CD4-positive, CD25-positive, alpha-beta regulatory T cell (primary cell): Measurements from ENCODE around the gene ZDHHC14. TPM values are rescaled to one million over a fixed set of nuclear protein-coding genes. Genes with fewer than 3 reads are reported as not detected.

Experiments used
- ATAC-seq, 2 donors: fragments of 150-1000 bp; cut with Tn5 transposase; one replicate each; pipeline ENCODE4 v1.10.0; 2021; ENCODE audit warnings: low read depth in 2 of 2, moderate number of reproducible peaks in 2 of 2, moderate library complexity in 1 of 2
- DNase-seq, 3 donors: peaks; one replicate each; pipeline versions ENCODE4 v3.0.0 to v3.0.0-alpha.2; 2012 to 2022; ENCODE audit warnings: mixed read lengths in 1 of 3
- H3K27ac ChIP-seq: one replicate; pipeline ENCODE4 v1.7.0; 2013; ENCODE audit warnings: mild to moderate bottlenecking, low read length; ENCODE audit not compliant: insufficient read depth, poor library complexity, severe bottlenecking
- H3K27me3 ChIP-seq: one replicate; pipeline ENCODE4 v1.7.0; 2013; ENCODE audit warnings: low read length; ENCODE audit not compliant: control insufficient read depth, insufficient read depth
- H3K36me3 ChIP-seq: one replicate; pipeline ENCODE4 v1.7.0; 2013; ENCODE audit warnings: mild to moderate bottlenecking, low read length, moderate library complexity; ENCODE audit not compliant: control insufficient read depth, insufficient read depth
- H3K4me1 ChIP-seq: 2 replicates; pipeline ENCODE4 v1.7.0; 2013; ENCODE audit warnings: mild to moderate bottlenecking, low read length; ENCODE audit not compliant: insufficient read depth, control insufficient read depth, poor library complexity, severe bottlenecking
- H3K4me3 ChIP-seq: one replicate; pipeline ENCODE4 v1.7.0; 2013; ENCODE audit warnings: low read depth, mild to moderate bottlenecking, low read length, moderate library complexity
- H3K9me3 ChIP-seq, 2 experiments: 1 replicate in 1 of 2; 2 replicates in 1 of 2; pipeline ENCODE4 v1.7.0; 2013; ENCODE audit warnings: low read length in 2 of 2, mild to moderate bottlenecking in 1 of 2, moderate library complexity in 1 of 2; ENCODE audit not compliant: control insufficient read depth in 2 of 2
- H3K27ac Mint-ChIP-seq, 3 donors: one replicate each; pipeline ENCODE4 v1.8.0; 2020 to 2022; ENCODE audit warnings: mild to moderate bottlenecking in 3 of 3, mixed read lengths in 3 of 3, moderate library complexity in 2 of 3
- H3K27me3 Mint-ChIP-seq: one replicate; pipeline ENCODE4 v1.8.0; 2022; ENCODE audit warnings: mild to moderate bottlenecking, mixed read lengths
- H3K36me3 Mint-ChIP-seq: one replicate; pipeline ENCODE4 v1.8.0; 2020; ENCODE audit warnings: mixed read lengths
- H3K4me1 Mint-ChIP-seq, 4 donors: one replicate each; pipeline ENCODE4 v1.8.0; 2020 to 2022; ENCODE audit warnings: mixed read lengths in 4 of 4, mild to moderate bottlenecking in 1 of 4
- H3K4me3 Mint-ChIP-seq, 4 donors: one replicate each; pipeline ENCODE4 v1.8.0; 2020 to 2022; ENCODE audit warnings: mild to moderate bottlenecking in 4 of 4, mixed read lengths in 4 of 4, moderate library complexity in 3 of 4
- H3K9me3 Mint-ChIP-seq, 7 donors: one replicate each; pipeline ENCODE4 v1.8.0; 2020 to 2022; ENCODE audit warnings: mixed read lengths in 7 of 7, mild to moderate bottlenecking in 3 of 7, moderate library complexity in 2 of 7
- polyA plus RNA-seq, 4 donors: library from polyadenylated mRNA; unstranded; fragments of 300-500 nt; fragmentation: Illumina TruSeq; gene quantifications; one replicate each; pipeline ENCODE4 v1.2.3, GENCODE V29; 2021
- total RNA-seq: library from RNA; stranded (reverse); gene quantifications from one replicate; pipeline ENCODE4 v1.2.3, GENCODE V29; 2022

ZDHHC14 gene
- total and polyA plus RNA-seq, 5 donors from 2014 or later, result 0.29 to 4.2 (median 1.0) TPM

DNA sequence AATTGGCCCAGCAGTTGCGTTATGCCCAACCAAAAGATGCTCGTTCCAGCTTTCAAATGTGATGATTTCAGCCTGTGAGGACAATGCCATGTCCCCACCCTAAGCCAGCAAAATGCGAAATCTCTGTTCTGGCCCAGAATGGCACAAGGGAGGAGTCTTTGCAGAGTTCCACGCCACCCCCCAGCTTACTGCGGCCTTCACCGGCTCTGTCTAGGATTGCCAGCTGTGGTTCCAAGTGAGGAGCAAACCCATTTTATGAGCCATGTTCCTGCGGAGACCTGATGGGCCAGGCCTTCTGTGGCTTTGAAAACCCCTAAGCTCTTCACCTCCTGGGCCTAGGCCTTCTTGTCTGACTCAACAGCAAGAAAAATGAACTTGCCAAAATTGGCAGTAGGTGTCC lies 295.3 kb downstream of the ZDHHC14 start:
- H3K27ac Mint-ChIP-seq, result no peak overlapping the region
- H3K4me3 Mint-ChIP-seq, result no peak overlapping the region
- no peaks in the 10 kb centered on the region for H3K9me3 ChIP-seq
- DNase-seq (no peak), ATAC-seq (no peak)
- H3K27me3 ChIP-seq, result no peaks in the 10 kb centered on the region
- peaks cover 5% of the 10 kb centered on the region for H3K27me3 Mint-ChIP-seq
- H3K27ac ChIP-seq, result no peak overlapping the region
- no peaks in the 10 kb centered on the region for H3K4me1 ChIP-seq
- H3K4me1 Mint-ChIP-seq, result no peaks in the 10 kb centered on the region
- no peak overlapping the region for H3K4me3 ChIP-seq
- no peaks in the 10 kb centered on the region for H3K36me3 ChIP-seq
- no peaks in the 10 kb centered on the region for H3K9me3 Mint-ChIP-seq
- no peaks in the 10 kb centered on the region for H3K36me3 Mint-ChIP-seq

DNA sequence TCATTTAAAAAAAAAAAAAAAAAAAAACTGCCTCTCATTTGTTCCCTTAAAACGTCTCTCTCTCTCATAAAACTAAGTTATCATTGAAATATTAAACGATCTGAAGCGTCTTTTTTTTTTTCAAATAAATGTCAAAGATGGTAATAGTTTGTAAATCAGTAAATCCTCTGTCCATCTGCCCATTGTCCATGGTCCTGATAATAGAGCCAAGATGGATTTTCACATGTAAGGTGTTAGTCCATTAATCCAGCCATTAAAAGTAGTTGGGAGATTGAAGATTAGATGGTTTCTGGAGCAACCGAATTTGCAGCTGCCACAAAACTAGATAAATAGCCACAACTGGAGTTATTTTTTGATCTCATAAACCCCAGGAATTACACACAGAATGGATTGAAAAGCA lies 296.2 kb downstream of the ZDHHC14 start:
- no peak for ATAC-seq
- H3K27me3 Mint-ChIP-seq, result peaks cover 5% of the 10 kb centered on the region

DNA sequence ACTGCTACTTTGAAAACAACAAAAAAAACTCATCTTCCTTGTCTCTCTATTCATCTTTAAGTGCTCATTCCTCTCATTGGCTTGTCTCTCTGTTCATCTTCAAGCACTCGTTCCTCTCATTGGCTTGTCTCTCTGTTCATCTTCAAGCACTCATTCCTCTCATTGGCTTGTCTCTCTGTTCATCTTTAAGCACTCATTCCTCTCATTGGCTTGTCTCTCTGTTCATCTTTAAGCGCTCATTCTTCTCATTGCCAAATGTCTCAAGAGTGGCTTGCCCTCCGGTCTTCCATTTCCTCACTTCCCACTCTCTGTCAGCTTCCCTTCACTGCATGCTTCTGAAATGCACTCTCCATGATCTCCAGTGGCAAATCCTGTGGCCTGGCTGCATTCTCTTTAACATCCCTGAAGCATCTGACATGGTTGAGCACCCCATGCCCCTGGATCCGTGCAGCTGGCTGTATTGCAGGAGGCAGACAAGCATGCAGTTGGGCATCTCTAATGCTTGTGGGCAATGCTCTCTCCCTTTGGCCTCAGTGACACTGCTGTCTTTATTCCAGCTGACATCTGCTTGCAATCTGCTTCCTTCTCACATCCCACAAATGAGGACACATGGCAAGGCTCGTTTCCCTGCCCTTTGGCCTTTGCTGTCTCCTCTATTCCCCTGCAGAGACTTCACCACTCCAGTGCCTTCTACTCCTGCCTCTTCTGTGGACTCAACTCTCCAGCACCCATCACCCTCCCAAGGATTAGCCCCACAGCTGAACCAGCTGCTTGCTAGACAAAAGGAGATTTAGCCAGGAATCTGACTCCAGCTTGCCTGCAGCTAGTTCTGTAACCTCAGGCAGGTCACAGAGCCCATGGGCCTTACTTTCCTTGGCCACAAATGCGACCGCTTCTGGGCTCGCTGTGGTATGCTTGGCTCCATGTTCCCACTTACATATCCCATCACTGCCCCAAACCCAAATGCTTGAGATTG lies 298.9 kb downstream of the ZDHHC14 start:
- Mint-ChIP-seq H3K36me3 (no peaks in the 10 kb centered on the region), H3K27ac (no peak overlapping the region), H3K4me1 (no peaks in the 10 kb centered on the region), H3K27me3 (peaks cover 5% of the 10 kb centered on the region), H3K4me3 (no peak overlapping the region), H3K9me3 (no peaks in the 10 kb centered on the region)
- no peak for ATAC-seq
- Histone ChIP-seq H3K27me3 (no peaks in the 10 kb centered on the region), H3K4me1 (no peaks in the 10 kb centered on the region), H3K9me3 (no peaks in the 10 kb centered on the region), H3K27ac (no peak overlapping the region), H3K36me3 (no peaks in the 10 kb centered on the region), H3K4me3 (no peak overlapping the region)
- DNase-seq, result no peak

More for the DNA sequence above, 296.2 kb downstream of the ZDHHC14 start:
- Histone ChIP-seq H3K9me3 (no peaks in the 10 kb centered on the region), H3K27me3 (no peaks in the 10 kb centered on the region), H3K4me3 (no peak overlapping the region), H3K36me3 (no peaks in the 10 kb centered on the region), H3K27ac (no peak overlapping the region), H3K4me1 (no peaks in the 10 kb centered on the region)
- no peak overlapping the region for H3K4me3 Mint-ChIP-seq
- peak overlapping the region in 1 of 3 donors; percentile 17 for H3K27ac Mint-ChIP-seq
- no peak for DNase-seq
- no peaks in the 10 kb centered on the region for H3K4me1 Mint-ChIP-seq
- no peaks in the 10 kb centered on the region for H3K9me3 Mint-ChIP-seq
- no peaks in the 10 kb centered on the region for H3K36me3 Mint-ChIP-seq

DNA sequence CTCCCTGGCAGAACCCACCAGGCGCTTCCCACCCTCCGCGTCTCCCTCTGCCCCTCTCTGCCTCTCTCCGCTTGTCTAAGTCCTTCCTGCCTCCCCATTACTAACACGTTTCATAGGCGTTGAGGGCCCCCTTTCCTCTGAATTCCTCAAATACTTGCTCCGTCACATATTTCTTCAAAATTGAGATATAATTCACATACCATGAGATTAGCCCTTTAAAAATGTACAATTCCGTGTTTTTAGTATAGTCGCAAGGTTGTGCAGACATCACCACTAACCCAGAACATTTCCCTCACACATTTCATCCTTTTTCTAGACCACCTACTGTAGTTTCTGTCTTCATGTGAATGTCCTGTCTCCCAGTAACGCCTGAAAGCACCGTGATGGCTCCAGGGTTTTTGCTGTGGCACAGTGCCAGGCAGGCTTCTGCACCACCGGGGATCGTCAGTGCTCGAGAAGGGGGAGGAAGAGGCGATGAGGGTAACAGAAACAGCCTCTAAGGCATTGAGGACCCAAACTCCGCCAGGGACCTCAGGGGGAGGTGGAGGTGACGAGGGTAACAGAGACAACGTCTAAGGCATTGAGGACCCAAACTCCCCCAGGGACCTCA lies 300.2 kb downstream of the ZDHHC14 start:
- no peak for DNase-seq
- H3K27me3 Mint-ChIP-seq, result peaks cover 5% of the 10 kb centered on the region
- no peak overlapping the region for H3K4me3 Mint-ChIP-seq
- no peaks in the 10 kb centered on the region for H3K4me1 Mint-ChIP-seq
- H3K36me3 ChIP-seq, result no peaks in the 10 kb centered on the region
- no peak overlapping the region for H3K27ac Mint-ChIP-seq
- H3K9me3 ChIP-seq, result no peaks in the 10 kb centered on the region
- H3K4me3 ChIP-seq, result no peak overlapping the region
- no peak overlapping the region for H3K27ac ChIP-seq
- no peak for ATAC-seq
- H3K36me3 Mint-ChIP-seq, result no peaks in the 10 kb centered on the region
- no peaks in the 10 kb centered on the region for H3K4me1 ChIP-seq
- H3K27me3 ChIP-seq, result no peaks in the 10 kb centered on the region
- no peaks in the 10 kb centered on the region for H3K9me3 Mint-ChIP-seq

DNA sequence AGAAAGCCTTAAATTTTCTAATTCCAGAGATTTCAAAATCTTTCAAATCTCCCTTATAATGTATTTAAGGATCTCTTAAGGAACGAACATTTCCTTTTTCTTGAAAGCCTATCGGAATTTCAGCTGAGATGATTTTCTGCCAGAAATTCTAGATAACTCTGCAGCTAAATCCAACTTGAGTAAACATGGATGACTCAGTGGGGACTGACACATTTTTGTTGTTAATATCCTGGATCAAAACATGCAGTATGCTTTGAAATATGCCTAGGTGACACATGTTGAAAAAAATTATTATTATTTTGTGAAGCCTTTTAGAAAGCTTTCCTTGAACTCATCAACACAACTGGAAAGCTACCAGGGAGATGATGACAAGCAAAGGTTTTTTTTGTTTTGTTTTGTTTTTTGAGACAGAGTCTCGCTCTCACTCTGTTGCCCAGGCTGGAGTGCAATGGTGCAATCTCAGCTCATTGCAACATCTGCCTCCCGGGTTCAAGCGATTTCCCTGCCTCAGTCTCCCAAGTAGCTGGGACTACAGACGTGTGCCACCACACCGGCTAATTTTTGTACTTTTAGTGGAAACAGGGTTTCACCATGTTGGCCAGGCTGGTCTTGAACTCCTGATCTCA lies 302.0 kb downstream of the ZDHHC14 start:
- H3K4me1 Mint-ChIP-seq, result no peaks in the 10 kb centered on the region

DNA sequence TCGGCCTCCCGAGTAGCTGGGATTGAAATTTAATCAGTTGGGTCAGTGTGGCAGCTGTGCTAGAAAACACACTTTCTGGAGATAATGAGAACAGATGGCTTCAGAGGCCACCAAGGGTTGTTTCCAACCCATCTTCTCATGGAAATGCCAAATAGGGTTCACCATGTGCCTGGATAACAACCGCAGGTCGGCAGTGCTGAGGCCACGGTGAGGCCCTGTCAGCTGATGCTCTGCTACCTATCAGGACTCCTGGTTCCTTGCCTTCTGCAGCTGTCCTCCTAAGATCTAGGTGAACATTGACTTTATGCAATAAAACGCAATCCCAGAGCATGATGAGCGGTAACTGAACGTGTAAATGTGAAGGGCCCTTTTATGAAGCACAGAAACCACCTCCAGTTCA lies 302.7 kb downstream of the ZDHHC14 start:
- ATAC-seq, result no peak
- H3K27me3 Mint-ChIP-seq, result no peaks in the 10 kb centered on the region
- no peak overlapping the region for H3K4me3 Mint-ChIP-seq
- H3K27ac ChIP-seq, result no peak overlapping the region
- H3K27ac Mint-ChIP-seq, result no peak overlapping the region
- no peaks in the 10 kb centered on the region for H3K36me3 ChIP-seq
- no peaks in the 10 kb centered on the region for H3K9me3 Mint-ChIP-seq
- H3K9me3 ChIP-seq, result no peaks in the 10 kb centered on the region
- H3K4me3 ChIP-seq, result no peak overlapping the region
- H3K4me1 Mint-ChIP-seq, result no peaks in the 10 kb centered on the region
- no peaks in the 10 kb centered on the region for H3K4me1 ChIP-seq
- no peaks in the 10 kb centered on the region for H3K36me3 Mint-ChIP-seq
- no peak for DNase-seq
- no peaks in the 10 kb centered on the region for H3K27me3 ChIP-seq

More for the DNA sequence above, 302.0 kb downstream of the ZDHHC14 start:
- Histone ChIP-seq H3K27ac (no peak overlapping the region), H3K36me3 (no peaks in the 10 kb centered on the region), H3K9me3 (no peaks in the 10 kb centered on the region), H3K4me3 (no peak overlapping the region), H3K4me1 (no peaks in the 10 kb centered on the region), H3K27me3 (no peaks in the 10 kb centered on the region)
- no peak for ATAC-seq
- DNase-seq, result no peak
- Mint-ChIP-seq H3K27ac (no peak overlapping the region), H3K4me3 (no peak overlapping the region), H3K36me3 (no peaks in the 10 kb centered on the region), H3K9me3 (no peaks in the 10 kb centered on the region), H3K27me3 (no peaks in the 10 kb centered on the region)

DNA sequence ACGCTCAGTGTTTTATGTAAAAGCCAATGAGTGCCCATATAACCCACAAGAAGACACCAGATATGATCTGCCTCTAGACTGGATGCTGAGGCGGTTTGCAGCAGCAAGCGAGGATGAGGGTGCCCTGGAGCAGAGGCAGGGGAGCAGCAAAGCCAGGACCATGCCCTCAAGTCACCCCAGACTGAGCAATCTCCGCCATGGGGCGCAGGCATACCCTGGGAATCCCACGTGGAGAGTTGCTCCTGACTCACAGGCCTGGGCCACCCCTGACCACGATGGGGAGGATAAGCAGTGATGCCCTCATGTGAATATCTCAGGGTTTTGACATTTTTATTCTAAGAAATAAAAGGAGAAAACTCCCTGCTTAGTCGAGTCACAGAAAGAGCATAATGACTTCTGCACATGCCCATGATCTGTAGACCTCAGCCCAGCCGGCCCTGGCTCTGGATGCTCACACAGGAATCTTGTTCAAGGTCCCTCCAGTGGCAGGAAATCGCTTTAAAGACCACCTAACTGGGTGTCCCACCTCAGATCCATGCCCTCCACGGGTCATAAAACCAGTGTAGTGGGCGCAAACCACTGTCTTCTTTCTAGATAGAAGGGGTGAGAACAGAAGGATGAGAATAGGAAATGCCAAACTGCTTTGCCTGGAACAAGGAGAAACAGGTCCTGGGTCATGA lies 303.8 kb downstream of the ZDHHC14 start:
- Mint-ChIP-seq H3K4me3 (no peak overlapping the region), H3K36me3 (no peaks in the 10 kb centered on the region), H3K4me1 (no peaks in the 10 kb centered on the region), H3K27me3 (peaks cover under 1% of the 10 kb centered on the region), H3K9me3 (no peaks in the 10 kb centered on the region), H3K27ac (no peak overlapping the region)
- Histone ChIP-seq H3K9me3 (no peaks in the 10 kb centered on the region), H3K27me3 (no peaks in the 10 kb centered on the region), H3K27ac (no peak overlapping the region), H3K36me3 (no peaks in the 10 kb centered on the region), H3K4me3 (no peak overlapping the region), H3K4me1 (no peaks in the 10 kb centered on the region)
- DNase-seq, result no peak
- no peak for ATAC-seq
